ENCODE measurements around the gene GALR3.

DNA sequence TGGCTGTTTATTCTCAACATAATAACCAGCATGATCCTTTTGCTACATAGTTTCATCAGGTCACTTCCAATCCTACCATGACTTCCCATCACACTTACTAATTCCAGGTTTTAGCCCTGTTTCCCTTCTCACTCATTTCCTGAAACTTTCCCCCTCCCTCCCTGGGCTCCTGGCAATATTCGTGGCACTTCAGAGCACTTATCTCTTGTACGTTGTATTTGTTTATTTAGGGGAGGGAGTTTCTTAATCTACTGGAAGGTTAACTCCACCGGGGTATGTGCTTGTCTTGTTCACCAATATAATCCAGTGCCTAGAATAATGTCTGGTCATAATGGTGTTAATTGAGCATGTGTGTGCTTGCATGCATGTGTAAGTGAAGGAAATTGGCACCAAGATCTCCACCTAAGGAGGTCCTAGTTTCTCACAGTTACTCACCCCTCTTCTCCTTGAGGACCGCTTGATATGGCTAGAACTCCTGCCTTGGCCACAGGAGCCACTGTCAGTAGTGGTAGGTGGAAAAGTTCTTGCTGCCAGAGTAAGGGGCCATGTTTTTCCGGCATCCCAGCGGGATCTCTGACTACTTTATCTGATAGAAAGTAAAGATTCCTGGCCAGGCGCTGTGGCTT lies 37.7 kb downstream of the GALR3 start:
- TF ChIP-seq TAF1 (IDR thresholded peaks at IDR 0.05; ENCODE audit: borderline replicate concordance, insufficient read depth, low read length) (no peak), REST (IDR thresholded peaks at IDR 0.05; ENCODE audit: insufficient read depth in 1 of 2, low read depth in 2 of 2, low read length in 2 of 2) (no peak), POLR2AphosphoS5 (IDR thresholded peaks at IDR 0.05; ENCODE audit: low read depth, low read length) (no peak), FOXP2 (optimal IDR thresholded peaks at IDR 0.05; ENCODE audit: borderline replicate concordance, extremely low read depth, extremely low read length, insufficient read depth) (no peak), SIN3A (IDR thresholded peaks at IDR 0.05; ENCODE audit: borderline replicate concordance, insufficient read depth, low read length) (no peak)
